ENCODE data around the gene PHLDA2. TPM values are rescaled to one million over a fixed set of nuclear protein-coding genes. Genes with fewer than 3 reads are reported as not detected.
"Not testable (repeated sequence)": the region's sequence is repeated elsewhere in the genome, so short reads cannot be mapped to it uniquely, and the experiment has no call there.

PHLDA2 gene
- total RNA-seq, 2 experiments from 2014 or later: 1.1 to 3.6 TPM

GRCh38 chr11:2912498-2912897 lies 16.7 kb downstream of the PHLDA2 start:
- no peak for DNase-seq
- peaks cover 13% of the 10 kb centered on the region for H3K4me1 Mint-ChIP-seq
- H3K9me3 Mint-ChIP-seq (ENCODE audit: low read depth): no peaks in the 10 kb centered on the region

DNA sequence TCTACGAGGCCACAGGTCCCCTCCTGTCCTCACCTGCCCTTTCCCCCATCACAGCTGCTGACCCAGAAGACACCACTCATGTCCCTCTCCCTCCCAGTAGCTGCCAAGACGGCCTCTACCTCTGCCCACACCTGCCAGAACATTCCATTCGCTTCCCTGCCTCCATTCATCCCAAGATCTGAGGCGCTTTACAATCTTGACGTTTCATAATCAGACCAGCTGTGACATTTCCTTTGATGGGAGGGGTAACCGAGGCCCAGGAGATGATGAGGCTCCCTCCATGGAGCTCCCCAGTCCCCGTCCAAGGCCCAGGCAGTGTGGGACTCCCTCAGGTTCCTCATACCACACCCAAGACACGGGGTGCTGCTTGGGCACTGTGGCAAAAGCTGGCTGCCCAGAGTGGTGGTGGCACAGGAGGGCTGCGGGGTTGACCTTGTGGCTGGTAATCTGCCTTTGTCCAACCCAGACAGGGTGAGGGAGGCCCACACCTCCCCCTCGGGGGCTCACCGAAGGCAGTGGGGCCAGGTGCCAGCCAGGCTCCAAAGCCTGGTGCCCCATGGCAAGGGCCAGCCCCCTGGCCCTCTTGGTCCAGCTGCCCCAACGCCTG lies 17.3 kb downstream of the PHLDA2 start:
- peaks cover 13% of the 10 kb centered on the region for H3K4me1 Mint-ChIP-seq
- no peaks in the 10 kb centered on the region for H3K9me3 Mint-ChIP-seq (ENCODE audit: low read depth)
- ATAC-seq: no peak

More at GRCh38 chr11:2912498-2912897, 16.7 kb downstream of the PHLDA2 start:
- no peak for ATAC-seq
- Mint-ChIP-seq H3K36me3 (no peaks in the 10 kb centered on the region), H3K4me3 (no peak overlapping the region), H3K27me3 (no peaks in the 10 kb centered on the region), H3K27ac (no peak overlapping the region)
- CTCF ChIA-PET: interaction anchor here (1.1 kb wide), 1 partner anchor 19 kb away, joined by 3 read pairs; no protein-coding TSS in a partner anchor

GRCh38 chr11:2911088-2911784 lies 18.0 kb downstream of the PHLDA2 start:
- H3K27me3 Mint-ChIP-seq: no peaks in the 10 kb centered on the region
- no peaks in the 10 kb centered on the region for H3K9me3 Mint-ChIP-seq (ENCODE audit: low read depth)
- H3K4me3 Mint-ChIP-seq: no peak overlapping the region
- no peaks in the 10 kb centered on the region for H3K36me3 Mint-ChIP-seq
- ATAC-seq (no peak), DNase-seq (no peak)
- peaks cover 13% of the 10 kb centered on the region for H3K4me1 Mint-ChIP-seq
- H3K27ac Mint-ChIP-seq: no peak overlapping the region
- CTCF ChIA-PET: interaction anchor here (0.8 to 1.6 kb wide), 2 partner anchors 19 to 378 kb away, joined by 3 to 4 read pairs; no protein-coding TSS in a partner anchor

More for the DNA sequence above, 17.3 kb downstream of the PHLDA2 start:
- CTCF ChIA-PET: interaction anchor here (0.8 to 1.6 kb wide), 2 partner anchors 18 to 379 kb away, joined by 3 to 4 read pairs; no protein-coding TSS in a partner anchor
- H3K36me3 Mint-ChIP-seq: no peaks in the 10 kb centered on the region
- H3K27me3 Mint-ChIP-seq: no peaks in the 10 kb centered on the region
- no peak overlapping the region for H3K4me3 Mint-ChIP-seq
- no peak for DNase-seq
- no peak overlapping the region for H3K27ac Mint-ChIP-seq

GRCh38 chr11:2910401-2910955 lies 18.7 kb downstream of the PHLDA2 start:
- H3K4me1 Mint-ChIP-seq: peaks cover 13% of the 10 kb centered on the region
- H3K9me3 Mint-ChIP-seq (ENCODE audit: low read depth): no peaks in the 10 kb centered on the region
- H3K27ac Mint-ChIP-seq: no peak overlapping the region
- H3K27me3 Mint-ChIP-seq: no peaks in the 10 kb centered on the region
- peaks cover 3% of the 10 kb centered on the region for H3K36me3 Mint-ChIP-seq
- CTCF ChIA-PET: interaction anchor here (1.5 to 1.6 kb wide), 2 partner anchors 18 to 20 kb away, joined by 4 to 5 read pairs; no protein-coding TSS in a partner anchor
- H3K4me3 Mint-ChIP-seq: no peak overlapping the region
- ATAC-seq (no peak), DNase-seq (no peak)

- Mint-ChIP-seq H3K4me3 (no peak overlapping the region), H3K36me3 (peaks cover 7% of the 10 kb centered on the region), H3K27ac (no peak overlapping the region), H3K4me1 (peaks cover 11% of the 10 kb centered on the region), H3K27me3 (no peaks in the 10 kb centered on the region), H3K9me3 (ENCODE audit: low read depth) (no peaks in the 10 kb centered on the region)
- DNase-seq: no peak
- CTCF ChIA-PET: interaction anchor here (1.5 kb wide), 1 partner anchor 16 kb away, joined by 5 read pairs; no protein-coding TSS in a partner anchor
- no peak for ATAC-seq
Observed at GRCh38 chr11:2909133-2909902, 19.9 kb downstream of the PHLDA2 start.

DNA sequence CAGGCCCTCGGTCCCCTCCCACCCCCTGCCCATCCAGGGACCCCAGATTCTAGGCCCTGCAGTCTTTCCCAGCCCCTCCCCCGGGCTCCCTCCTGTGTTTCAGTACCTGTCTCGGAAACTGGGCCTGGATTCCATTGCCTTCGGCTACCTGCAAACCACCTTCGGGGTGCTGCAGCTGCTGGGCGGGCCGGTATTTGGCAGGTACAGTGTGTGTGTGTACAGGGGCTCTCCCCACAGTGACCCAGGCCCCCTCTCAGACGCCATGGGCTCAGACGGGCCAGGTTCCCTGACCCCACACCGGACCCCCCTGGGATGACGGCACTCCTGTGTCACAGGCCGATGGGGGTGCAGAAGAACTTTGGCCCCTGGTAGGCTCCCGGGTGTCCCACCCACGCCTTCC lies 21.1 kb downstream of the PHLDA2 start:
- ATAC-seq (no peak), DNase-seq (no peak)
- Mint-ChIP-seq H3K4me3 (no peak overlapping the region), H3K4me1 (peaks cover 4% of the 10 kb centered on the region), H3K9me3 (ENCODE audit: low read depth) (no peaks in the 10 kb centered on the region), H3K27me3 (no peaks in the 10 kb centered on the region), H3K36me3 (peaks cover 7% of the 10 kb centered on the region), H3K27ac (no peak overlapping the region)
- CTCF ChIA-PET: no interaction called here

GRCh38 chr11:2905299-2905698 lies 23.9 kb downstream of the PHLDA2 start:
- not testable (repeated sequence) for H3K36me3 Mint-ChIP-seq; H3K9me3 Mint-ChIP-seq (ENCODE audit: low read depth); ATAC-seq; H3K27ac Mint-ChIP-seq; DNase-seq; H3K27me3 Mint-ChIP-seq; H3K4me3 Mint-ChIP-seq; H3K4me1 Mint-ChIP-seq
- CTCF ChIA-PET: interaction anchor here (6.1 kb wide), 1 partner anchor 15 kb away, joined by 85 read pairs; the partner anchor contains the start of gene CDKN1C

DNA sequence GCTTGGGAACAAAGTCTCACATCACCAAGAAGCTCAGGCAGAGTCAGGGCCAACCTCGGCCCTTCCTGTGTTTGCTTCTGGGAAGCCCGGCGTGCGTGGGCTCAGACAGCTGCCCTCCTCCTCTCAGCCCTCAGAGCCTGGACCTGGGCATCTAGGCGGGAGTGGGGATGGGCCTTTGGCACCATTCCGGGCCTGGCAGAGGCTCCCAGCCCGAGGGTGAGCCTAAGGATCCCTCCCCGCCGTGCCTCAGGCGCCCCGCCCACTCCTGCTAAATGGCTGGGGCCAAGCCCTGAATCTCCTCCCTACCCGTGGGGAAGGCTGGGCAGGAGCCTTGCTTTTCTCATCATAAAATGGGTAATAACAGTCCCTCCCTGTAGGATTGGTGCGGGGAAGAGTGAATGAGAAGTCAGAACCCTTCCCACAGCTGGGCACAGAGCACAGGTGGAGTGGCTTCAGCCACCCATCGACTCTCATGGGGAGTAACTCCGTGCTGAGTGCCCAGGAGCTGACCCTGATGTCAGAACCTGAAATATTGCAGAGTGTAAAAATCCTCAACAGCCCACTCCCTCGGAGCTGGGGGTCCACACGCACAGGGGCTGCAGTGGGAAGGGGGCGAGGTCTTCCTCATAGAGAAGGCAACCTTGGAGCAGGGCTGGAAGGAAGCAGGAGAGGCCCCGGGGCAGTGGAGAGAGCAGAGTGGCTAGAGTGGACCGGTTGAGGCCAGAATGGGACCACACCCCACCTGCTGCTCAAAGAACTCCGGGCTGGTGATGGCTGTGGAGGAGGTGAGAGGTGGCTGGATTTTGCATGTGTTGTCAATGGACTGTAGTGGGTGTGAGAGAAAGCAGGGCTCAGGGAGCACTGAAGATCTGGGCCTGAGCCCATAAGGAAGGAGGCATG lies 24.8 kb downstream of the PHLDA2 start:
- Mint-ChIP-seq H3K27ac (no peak overlapping the region), H3K4me3 (no peak overlapping the region), H3K27me3 (peaks cover 3% of the 10 kb centered on the region), H3K4me1 (peaks cover 17% of the 10 kb centered on the region), H3K36me3 (peaks cover 7% of the 10 kb centered on the region), H3K9me3 (ENCODE audit: low read depth) (no peaks in the 10 kb centered on the region)
- ATAC-seq: no peak
- CTCF ChIA-PET: interaction anchor here (3.4 to 6.1 kb wide), 3 partner anchors 14 to 372 kb away, joined by 20 to 85 read pairs (median 22); partner anchors contain the start of genes CDKN1C and PHLDA2
- DNase-seq: no peak

- H3K27ac Mint-ChIP-seq: peak overlapping the region; percentile 19
- H3K9me3 Mint-ChIP-seq (ENCODE audit: low read depth): no peaks in the 10 kb centered on the region
- peaks cover 24% of the 10 kb centered on the region for H3K4me1 Mint-ChIP-seq
- peak overlapping the region; percentile 51 for H3K4me3 Mint-ChIP-seq
- DNase-seq (no peak), ATAC-seq (no peak)
- CTCF ChIA-PET: interaction anchor here (1.2 to 6.1 kb wide), 4 partner anchors 14 to 371 kb away, joined by 3 to 85 read pairs (median 21); partner anchors contain the start of genes CDKN1C and PHLDA2
- H3K27me3 Mint-ChIP-seq: peaks cover 3% of the 10 kb centered on the region
- H3K36me3 Mint-ChIP-seq: peaks cover 7% of the 10 kb centered on the region
Observed at GRCh38 chr11:2903672-2904011, 25.6 kb downstream of the PHLDA2 start.

DNA sequence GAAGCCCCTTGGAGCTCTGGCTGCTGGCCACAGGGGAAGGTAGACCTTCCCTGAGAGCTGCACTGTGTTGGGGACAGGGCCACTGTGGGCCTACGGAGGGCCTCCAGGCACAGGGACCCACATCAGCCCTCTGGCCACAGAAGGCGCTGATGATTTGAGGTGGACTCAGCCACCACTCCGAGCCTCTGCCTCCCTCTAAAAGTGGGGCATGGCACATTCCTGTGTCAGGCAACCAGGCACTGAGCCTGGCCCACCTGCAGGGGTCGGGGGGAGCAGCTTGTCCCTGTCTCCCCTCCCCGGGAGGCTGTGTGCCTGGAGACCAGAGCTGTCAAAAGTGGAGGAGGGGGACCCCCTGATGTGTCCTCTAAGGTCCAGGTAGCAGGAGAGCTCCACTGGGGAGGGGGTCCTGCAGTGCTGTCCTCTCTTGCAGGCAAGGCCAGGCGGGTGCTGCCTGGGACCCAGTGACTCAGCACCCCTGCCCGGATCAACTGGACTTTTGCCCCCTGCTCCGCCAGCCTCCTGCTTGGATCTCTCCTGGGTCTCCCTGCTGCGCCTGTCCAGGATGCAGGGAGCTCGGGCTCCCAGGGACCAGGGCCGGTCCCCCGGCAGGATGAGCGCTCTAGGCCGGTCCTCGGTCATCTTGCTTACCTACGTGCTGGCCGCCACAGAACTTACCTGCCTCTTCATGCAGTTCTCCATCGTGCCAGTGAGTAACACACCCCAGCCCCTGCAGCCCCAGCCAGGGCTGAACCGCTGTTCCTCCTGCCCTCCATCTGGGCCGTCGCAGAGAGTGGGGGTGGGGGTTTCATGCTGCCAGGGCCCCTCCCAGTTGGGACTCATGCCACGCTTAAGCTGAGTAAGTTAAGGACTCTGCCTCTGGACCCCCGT lies 26.2 kb downstream of the PHLDA2 start:
- H3K27ac Mint-ChIP-seq: peak overlapping the region; percentile 72

More for the DNA sequence above, 26.2 kb downstream of the PHLDA2 start:
- CTCF ChIA-PET: interaction anchor here (0.7 to 6.1 kb wide), 8 partner anchors 13 to 371 kb away, joined by 3 to 85 read pairs (median 4); partner anchors contain the start of genes CDKN1C and PHLDA2
- DNase-seq (no peak), ATAC-seq (peak; percentile 0)
- peaks cover 31% of the 10 kb centered on the region for H3K4me1 Mint-ChIP-seq
- no peaks in the 10 kb centered on the region for H3K9me3 Mint-ChIP-seq (ENCODE audit: low read depth)
- H3K27me3 Mint-ChIP-seq: peaks cover 3% of the 10 kb centered on the region
- peaks cover 7% of the 10 kb centered on the region for H3K36me3 Mint-ChIP-seq
- H3K4me3 Mint-ChIP-seq: peak overlapping the region; percentile 68

Measured in activated CD8-positive, alpha-beta memory T cell treated with anti-CD3 and anti-CD28 coated beads, Interleukin-2, amount 10 ng/mL, durations not matched to agents 7 days and 5 days (primary cell).